ENCODE measurements around the gene LY6G5B.

The LY6G5B gene

GRCh38 chr6:31658983-31659648 lies 10.7 kb upstream of the LY6G5B start:
- DNase-seq (ENCODE audit: low spot score): no peak
- H4K8ac ChIP-seq (ENCODE audit: low read depth, low read length): no peak overlapping the region
- peaks cover 15 to 64% of the 10 kb centered on the region in 2 donors for H3K36me3 ChIP-seq (replicated peaks in 1 of 2; ENCODE audit: control insufficient read depth in 2 of 2, insufficient read depth in 2 of 2, low read length in 2 of 2)
- no peak overlapping the region for H3K14ac ChIP-seq (ENCODE audit: low read length)
- H3K23ac ChIP-seq (ENCODE audit: low read depth, low read length, poor library complexity): peak overlapping the region; percentile 37
- no peaks in the 10 kb centered on the region for H3K9me3 ChIP-seq (replicated peaks in 1 of 2; ENCODE audit: control insufficient read depth in 2 of 2, insufficient read depth in 1 of 2, low read depth in 1 of 2, low read length in 2 of 2)
- H2BK15ac ChIP-seq (ENCODE audit: low read length): no peak overlapping the region
- peak overlapping the region; percentile 82 for H3K4me2 ChIP-seq (ENCODE audit: insufficient read depth, low read length, poor library complexity, severe bottlenecking)
- H2BK12ac ChIP-seq (ENCODE audit: low read length): no peak overlapping the region
- H2BK120ac ChIP-seq (ENCODE audit: low read depth, low read length): no peak overlapping the region
- no peaks in the 10 kb centered on the region for H3K27me3 ChIP-seq (ENCODE audit: control insufficient read depth in 3 of 3, insufficient read depth in 3 of 3, low read depth in 1 of 3, low read length in 3 of 3)
- no peak overlapping the region for H3K27ac ChIP-seq (replicated peaks; ENCODE audit: low read length)
- H3K4me3 ChIP-seq (ENCODE audit: low read length in 2 of 2): peak overlapping the region in 1 of 2 donors; percentile 67
- H2BK5ac ChIP-seq (ENCODE audit: low read length): no peak overlapping the region
- no peak overlapping the region for H3K4ac ChIP-seq (ENCODE audit: low read length)
- H3K79me1 ChIP-seq (ENCODE audit: low read depth, low read length): peaks cover 11% of the 10 kb centered on the region
- peak overlapping the region; percentile 45 for H3K9ac ChIP-seq (ENCODE audit: low read depth, low read length, poor library complexity)
- peak overlapping the region; percentile 15 for H2AK5ac ChIP-seq (ENCODE audit: low read depth, low read length)
- whole genome bisulfite sequencing, 2 donors (ENCODE audit: extremely low coverage in 2 of 2, insufficient read length in 2 of 2, insufficient replicate concordance in 1 of 2): no CpG with 5 or more reads among the region's 13 CpGs
- H4K91ac ChIP-seq (ENCODE audit: low read depth, low read length, poor library complexity): no peak overlapping the region
- no peak overlapping the region for H2AFZ ChIP-seq (ENCODE audit: low read length)
- peaks cover 19 to 23% of the 10 kb centered on the region in 2 donors for H3K4me1 ChIP-seq (ENCODE audit: control insufficient read depth in 2 of 2, insufficient read depth in 1 of 2, low read depth in 1 of 2, low read length in 2 of 2)
- no peak overlapping the region for H3K18ac ChIP-seq (ENCODE audit: low read length)

- no CpG with 5 or more reads among the region's 13 CpGs for WGBS, 2 donors (ENCODE audit: extremely low coverage in 2 of 2, insufficient read length in 2 of 2, insufficient replicate concordance in 1 of 2)
Observed at GRCh38 chr6:31659649-31660380, 10.0 kb upstream of the LY6G5B start.

DNA sequence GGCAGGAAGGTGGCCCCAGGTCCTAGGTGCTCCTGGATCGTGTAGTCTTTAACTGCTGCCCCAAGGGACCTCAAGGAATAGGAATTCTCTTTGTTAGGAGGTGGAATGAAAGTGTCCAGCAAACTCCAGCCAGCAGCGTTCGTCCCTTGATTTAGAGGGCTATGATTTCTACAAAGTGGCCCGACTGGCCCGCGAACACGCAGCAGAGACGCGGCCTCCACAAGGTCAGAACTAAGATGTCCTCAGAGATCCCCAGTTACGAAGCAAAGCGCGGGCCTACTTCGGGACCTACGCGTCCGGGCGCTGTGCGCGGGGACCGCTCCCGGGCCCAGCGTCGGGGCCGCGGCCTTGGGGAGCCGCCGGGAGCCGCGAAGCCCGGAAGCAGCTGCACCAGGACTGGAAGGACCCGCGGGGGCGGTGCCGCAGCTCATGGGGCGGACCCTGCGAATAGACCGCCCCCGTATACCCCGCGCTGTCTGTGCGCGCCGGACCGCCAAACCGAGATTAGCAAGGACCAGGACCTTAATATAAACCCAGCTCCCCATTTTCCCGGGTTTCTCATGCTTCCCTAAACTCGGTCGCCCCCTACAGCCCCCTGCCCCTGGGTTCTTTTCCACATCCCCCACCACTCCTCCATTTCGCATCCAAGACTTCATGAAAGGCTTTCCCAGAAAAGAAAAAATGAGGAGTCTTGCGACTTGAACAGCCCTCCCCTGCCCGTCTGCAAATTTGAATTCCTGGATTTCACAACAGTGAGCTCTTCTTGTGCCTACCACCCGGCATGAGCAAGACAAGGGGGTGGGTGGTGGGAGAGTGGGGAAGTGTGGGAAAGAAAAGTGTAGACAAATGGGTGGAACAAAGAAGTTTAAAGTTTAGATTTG lies 9.2 kb upstream of the LY6G5B start, which contains the start of gene C6orf47:
C6orf47 (minus strand) TSS at position 398 of the 881 bp plus-strand sequence. CDS start 831 bp downstream, outside the sequence.
- H3K9me3 ChIP-seq (replicated peaks in 1 of 2; ENCODE audit: control insufficient read depth in 2 of 2, insufficient read depth in 1 of 2, low read depth in 1 of 2, low read length in 2 of 2): no peaks in the 10 kb centered on the region
- no CpG with 5 or more reads among the region's 52 CpGs for WGBS, 2 donors (ENCODE audit: extremely low coverage in 2 of 2, insufficient read length in 2 of 2, insufficient replicate concordance in 1 of 2)

More at GRCh38 chr6:31659649-31660380, 10.0 kb upstream of the LY6G5B start:
- Histone ChIP-seq H2BK12ac (ENCODE audit: low read length) (no peak overlapping the region), H3K27ac (replicated peaks; ENCODE audit: low read length) (peak overlapping the region; percentile 63), H2AFZ (ENCODE audit: low read length) (peak overlapping the region; percentile 83), H2BK5ac (ENCODE audit: low read length) (no peak overlapping the region), H3K18ac (ENCODE audit: low read length) (peak overlapping the region; percentile 62), H3K4me1 (ENCODE audit: control insufficient read depth in 2 of 2, insufficient read depth in 1 of 2, low read depth in 1 of 2, low read length in 2 of 2) (peaks cover 22 to 23% of the 10 kb centered on the region in 2 donors), H2BK15ac (ENCODE audit: low read length) (no peak overlapping the region), H4K91ac (ENCODE audit: low read depth, low read length, poor library complexity) (no peak overlapping the region), H3K9ac (ENCODE audit: low read depth, low read length, poor library complexity) (peak overlapping the region; percentile 91), H3K27me3 (ENCODE audit: control insufficient read depth in 3 of 3, insufficient read depth in 3 of 3, low read depth in 1 of 3, low read length in 3 of 3) (no peaks in the 10 kb centered on the region), H3K4me3 (ENCODE audit: low read length in 2 of 2) (peak overlapping the region; percentile 67 to 91), H3K4ac (ENCODE audit: low read length) (no peak overlapping the region), H3K14ac (ENCODE audit: low read length) (no peak overlapping the region), H3K23ac (ENCODE audit: low read depth, low read length, poor library complexity) (peak overlapping the region; percentile 70), H3K9me3 (replicated peaks in 1 of 2; ENCODE audit: control insufficient read depth in 2 of 2, insufficient read depth in 1 of 2, low read depth in 1 of 2, low read length in 2 of 2) (no peaks in the 10 kb centered on the region), H2BK120ac (ENCODE audit: low read depth, low read length) (no peak overlapping the region), H3K79me1 (ENCODE audit: low read depth, low read length) (peaks cover 11% of the 10 kb centered on the region), H4K8ac (ENCODE audit: low read depth, low read length) (no peak overlapping the region), H2AK5ac (ENCODE audit: low read depth, low read length) (no peak overlapping the region), H3K36me3 (replicated peaks in 1 of 2; ENCODE audit: control insufficient read depth in 2 of 2, insufficient read depth in 2 of 2, low read length in 2 of 2) (peaks cover 15 to 66% of the 10 kb centered on the region in 2 donors), H3K4me2 (ENCODE audit: insufficient read depth, low read length, poor library complexity, severe bottlenecking) (peak overlapping the region; percentile 82)
- DNase-seq (ENCODE audit: low spot score): no peak

More for the DNA sequence above, 9.2 kb upstream of the LY6G5B start, which contains the start of gene C6orf47:
- H3K36me3 ChIP-seq (replicated peaks in 1 of 2; ENCODE audit: control insufficient read depth in 2 of 2, insufficient read depth in 2 of 2, low read length in 2 of 2): peaks cover 15 to 66% of the 10 kb centered on the region in 2 donors
- H3K4me3 ChIP-seq (ENCODE audit: low read length in 2 of 2): peak within 1 kb of the TSS; percentile 67 to 91
- no peak within 1 kb of the TSS for H3K14ac ChIP-seq (ENCODE audit: low read length)
- no peak within 1 kb of the TSS for H2BK15ac ChIP-seq (ENCODE audit: low read length)
- H3K27ac ChIP-seq (replicated peaks; ENCODE audit: low read length): peak within 1 kb of the TSS; percentile 63
- H4K91ac ChIP-seq (ENCODE audit: low read depth, low read length, poor library complexity): no peak within 1 kb of the TSS
- DNase-seq (ENCODE audit: low spot score): peak; percentile 72
- peaks cover 22 to 23% of the 10 kb centered on the region in 2 donors for H3K4me1 ChIP-seq (ENCODE audit: control insufficient read depth in 2 of 2, insufficient read depth in 1 of 2, low read depth in 1 of 2, low read length in 2 of 2)
- peaks cover 11% of the 10 kb centered on the region for H3K79me1 ChIP-seq (ENCODE audit: low read depth, low read length)
- no peak within 1 kb of the TSS for H3K4ac ChIP-seq (ENCODE audit: low read length)
- H2BK12ac ChIP-seq (ENCODE audit: low read length): no peak within 1 kb of the TSS
- peak within 1 kb of the TSS; percentile 91 for H3K9ac ChIP-seq (ENCODE audit: low read depth, low read length, poor library complexity)
- H2BK120ac ChIP-seq (ENCODE audit: low read depth, low read length): no peak within 1 kb of the TSS
- peak within 1 kb of the TSS; percentile 70 for H3K23ac ChIP-seq (ENCODE audit: low read depth, low read length, poor library complexity)
- peak within 1 kb of the TSS; percentile 82 for H3K4me2 ChIP-seq (ENCODE audit: insufficient read depth, low read length, poor library complexity, severe bottlenecking)
- H2AK5ac ChIP-seq (ENCODE audit: low read depth, low read length): peak within 1 kb of the TSS; percentile 1
- H2BK5ac ChIP-seq (ENCODE audit: low read length): peak within 1 kb of the TSS; percentile 32
- H3K18ac ChIP-seq (ENCODE audit: low read length): peak within 1 kb of the TSS; percentile 62
- H4K8ac ChIP-seq (ENCODE audit: low read depth, low read length): no peak within 1 kb of the TSS
- no peaks in the 10 kb centered on the region for H3K27me3 ChIP-seq (ENCODE audit: control insufficient read depth in 3 of 3, insufficient read depth in 3 of 3, low read depth in 1 of 3, low read length in 3 of 3)
- H2AFZ ChIP-seq (ENCODE audit: low read length): peak within 1 kb of the TSS; percentile 83

All from neuronal stem cell (in vitro differentiated cells).